T-helper 2 cell treated with Interferon-gamma antibody and Interleukin-4, amounts not matched to agents 5 μg/mL and 100 μg/mL, for 36 hours (primary cell): ENCODE data around the gene BOLA3.
"Not testable (repeated sequence)": the region's sequence is repeated elsewhere in the genome, so short reads cannot be mapped to it uniquely, and the experiment has no call there.

Source experiments
- DNase-seq: peaks from one replicate; pipeline ENCODE4 v3.0.0; 2021; ENCODE audit warnings: low spot score
- H3K27ac Mint-ChIP-seq: one replicate; pipeline ENCODE4 v1.8.0; 2021; ENCODE audit warnings: mild to moderate bottlenecking, mixed read lengths
- H3K27me3 Mint-ChIP-seq: one replicate; pipeline ENCODE4 v1.8.0; 2021; ENCODE audit warnings: low read depth, mixed read lengths
- H3K36me3 Mint-ChIP-seq: one replicate; pipeline ENCODE4 v1.8.0; 2021; ENCODE audit warnings: low read depth, mixed read lengths
- H3K4me1 Mint-ChIP-seq: one replicate; pipeline ENCODE4 v1.8.0; 2021; ENCODE audit warnings: low read depth, mixed read lengths
- H3K4me3 Mint-ChIP-seq: one replicate; pipeline ENCODE4 v1.8.0; 2022; ENCODE audit warnings: mild to moderate bottlenecking, moderate library complexity, mixed read lengths
- H3K9me3 Mint-ChIP-seq: one replicate; pipeline ENCODE4 v1.8.0; 2021; ENCODE audit warnings: mixed read lengths

Gene BOLA3, protein sequence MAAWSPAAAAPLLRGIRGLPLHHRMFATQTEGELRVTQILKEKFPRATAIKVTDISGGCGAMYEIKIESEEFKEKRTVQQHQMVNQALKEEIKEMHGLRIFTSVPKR

DNA sequence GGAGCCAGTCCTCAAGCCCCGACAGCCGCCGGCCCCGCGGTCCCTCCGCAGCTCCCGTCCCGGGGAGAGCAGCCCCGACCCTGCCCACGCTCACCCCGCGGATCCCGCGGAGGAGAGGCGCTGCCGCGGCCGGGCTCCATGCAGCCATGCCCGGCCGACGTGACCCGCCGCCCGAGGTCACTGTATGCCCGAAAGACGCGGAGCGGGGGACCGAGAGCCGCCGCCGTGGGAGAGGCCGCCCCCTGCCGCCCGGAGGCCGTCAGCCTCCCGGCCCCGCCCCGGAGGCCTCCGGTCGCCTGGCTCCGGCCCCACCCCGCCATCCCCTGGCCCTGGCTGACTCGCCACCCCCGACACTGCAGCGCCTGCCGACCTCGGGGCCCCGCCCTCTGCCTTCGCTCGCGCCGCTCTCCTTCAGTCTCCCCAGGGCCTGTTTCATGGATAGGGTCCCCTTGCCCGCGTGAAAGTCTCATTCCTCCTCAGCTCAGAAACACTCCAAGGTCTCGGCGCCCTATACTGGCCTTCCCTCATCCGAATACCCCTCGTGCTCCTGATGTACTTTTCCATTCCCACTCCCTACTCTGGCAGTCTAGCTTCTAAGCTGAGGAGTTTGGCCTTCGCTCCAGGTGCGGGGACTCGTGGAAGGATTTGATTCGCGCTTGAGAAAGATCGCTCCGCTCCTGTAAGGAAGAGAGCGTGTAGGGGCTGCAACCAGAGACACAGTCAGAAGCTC, at the start of gene BOLA3:
Gene BOLA3, minus strand, starts transcription at position 186 of the 730 bp plus-strand sequence. Its CDS starts 38 bp downstream, at position 148.
- peak; percentile 90 for DNase-seq
- Mint-ChIP-seq H3K36me3 (peaks cover 15% of the 10 kb centered on the region), H3K27me3 (no peaks in the 10 kb centered on the region), H3K4me1 (no peaks in the 10 kb centered on the region), H3K4me3 (no peak within 1 kb of the TSS), H3K9me3 (no peaks in the 10 kb centered on the region), H3K27ac (no peak within 1 kb of the TSS)

DNA sequence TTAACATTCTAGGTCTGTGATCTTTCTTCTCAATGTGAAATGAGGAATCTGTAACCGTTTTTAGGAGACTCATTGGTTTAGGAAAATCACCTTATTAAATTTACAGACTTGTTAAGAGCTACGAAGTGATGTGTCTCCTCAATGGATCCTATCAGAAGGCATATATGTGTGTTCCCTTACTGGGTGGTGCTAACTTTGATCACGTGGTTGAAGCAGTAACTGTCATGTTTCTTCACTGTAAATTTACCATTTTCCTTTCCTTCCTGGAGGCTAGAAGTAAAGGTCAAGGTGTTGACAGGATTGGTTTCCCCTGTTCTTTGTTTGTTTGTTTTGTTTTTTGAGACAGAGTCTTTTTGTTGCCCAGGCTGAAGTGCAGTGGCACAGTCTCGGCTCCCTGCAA, 49.3 kb upstream of the BOLA3 start:
- Mint-ChIP-seq H3K36me3 (peaks cover 24% of the 10 kb centered on the region), H3K27me3 (peaks cover 2% of the 10 kb centered on the region), H3K4me3 (peak overlapping the region; percentile 26), H3K9me3 (no peaks in the 10 kb centered on the region), H3K27ac (no peak overlapping the region), H3K4me1 (peaks cover 39% of the 10 kb centered on the region)
- DNase-seq = no peak

DNA sequence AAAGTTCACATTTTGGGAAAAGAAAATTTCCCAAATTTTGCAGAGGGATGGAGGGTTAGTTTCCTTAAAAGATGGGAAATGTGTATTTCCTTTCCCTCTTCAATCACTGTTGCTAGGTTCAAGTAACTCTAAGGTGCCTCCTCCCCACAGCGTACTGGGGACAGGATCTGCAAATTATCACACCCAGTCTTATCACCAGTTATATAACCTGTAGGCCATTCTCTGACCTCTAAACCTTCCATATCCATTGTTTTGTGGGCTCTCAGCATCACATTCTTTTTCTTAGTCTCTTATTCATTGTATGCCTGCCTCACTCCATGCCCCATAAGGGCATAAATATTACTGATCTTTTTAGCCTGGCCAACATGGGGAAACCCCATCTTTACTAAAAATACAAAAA, 47.1 kb upstream of the BOLA3 start:
- no peak overlapping the region for H3K4me3 Mint-ChIP-seq
- no peak overlapping the region for H3K27ac Mint-ChIP-seq

DNA sequence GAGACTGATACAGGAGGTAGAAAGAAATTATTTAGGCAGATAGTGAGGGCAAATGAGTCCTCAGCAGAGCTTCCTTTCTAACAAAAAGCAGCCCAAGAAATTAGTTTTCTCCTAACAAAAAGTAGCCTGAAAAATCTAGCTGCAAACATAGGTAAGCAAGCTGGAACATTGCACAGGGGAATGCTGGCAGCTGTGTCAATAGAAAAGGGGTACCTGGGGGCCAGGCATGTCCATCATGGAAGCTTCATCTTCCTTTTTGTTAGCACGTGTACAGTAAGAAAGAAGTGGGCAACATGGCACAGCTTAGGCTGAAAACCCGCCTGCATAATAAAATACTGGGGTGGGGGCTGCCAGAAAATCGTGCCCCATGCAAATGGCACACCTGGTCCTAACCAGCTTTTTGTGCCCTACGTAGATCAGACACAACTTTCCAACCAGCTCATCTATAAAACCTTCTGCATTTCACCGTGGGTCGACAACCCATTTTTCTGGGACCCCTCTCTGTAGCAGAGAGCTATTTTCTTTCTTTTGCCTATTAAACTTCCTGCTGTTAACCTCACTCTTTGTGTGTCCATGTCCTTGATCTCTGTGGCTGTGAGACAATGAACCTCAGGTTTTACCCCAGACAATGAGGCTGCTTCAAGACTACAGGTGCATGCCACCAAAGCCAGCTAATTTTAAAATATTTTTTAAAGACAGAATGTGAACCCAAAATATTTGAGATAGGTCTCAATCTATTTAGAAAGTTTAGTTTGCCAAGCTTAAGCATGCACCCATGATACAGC, 44.1 kb upstream of the BOLA3 start:
- no peak overlapping the region for H3K4me3 Mint-ChIP-seq
- no peaks in the 10 kb centered on the region for H3K9me3 Mint-ChIP-seq
- no peak for DNase-seq
- H3K36me3 Mint-ChIP-seq = no peaks in the 10 kb centered on the region
- H3K27me3 Mint-ChIP-seq = no peaks in the 10 kb centered on the region
- peaks cover 10% of the 10 kb centered on the region for H3K4me1 Mint-ChIP-seq
- H3K27ac Mint-ChIP-seq = no peak overlapping the region

More for the DNA sequence above, 47.1 kb upstream of the BOLA3 start:
- DNase-seq = no peak
- H3K36me3 Mint-ChIP-seq = peaks cover 10% of the 10 kb centered on the region
- peaks cover 2% of the 10 kb centered on the region for H3K27me3 Mint-ChIP-seq
- no peaks in the 10 kb centered on the region for H3K9me3 Mint-ChIP-seq
- H3K4me1 Mint-ChIP-seq = peaks cover 26% of the 10 kb centered on the region

DNA sequence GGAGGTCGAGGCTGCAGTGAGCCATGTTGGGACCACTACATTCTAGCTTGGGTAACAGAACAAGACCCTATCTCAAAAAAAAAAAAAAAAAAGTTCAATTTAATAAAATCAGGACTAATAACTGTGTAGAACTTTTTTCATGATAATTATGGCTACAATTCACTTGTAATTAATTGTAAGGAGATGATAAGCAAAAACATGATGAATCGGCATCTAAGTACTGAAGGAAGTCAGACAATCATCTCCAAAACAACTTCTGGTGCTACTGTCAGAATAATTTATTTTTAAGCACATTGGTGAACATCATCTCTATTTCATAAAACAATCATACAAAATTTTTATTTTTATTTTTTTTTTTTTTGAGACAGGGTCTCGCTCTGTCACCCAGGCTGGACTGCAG, 41.0 kb upstream of the BOLA3 start:
- no peak overlapping the region for H3K4me3 Mint-ChIP-seq
- H3K27ac Mint-ChIP-seq = no peak overlapping the region
- peaks cover 1% of the 10 kb centered on the region for H3K36me3 Mint-ChIP-seq
- DNase-seq = no peak
- H3K9me3 Mint-ChIP-seq = no peaks in the 10 kb centered on the region
- H3K27me3 Mint-ChIP-seq = no peaks in the 10 kb centered on the region
- H3K4me1 Mint-ChIP-seq = peaks cover 19% of the 10 kb centered on the region

DNA sequence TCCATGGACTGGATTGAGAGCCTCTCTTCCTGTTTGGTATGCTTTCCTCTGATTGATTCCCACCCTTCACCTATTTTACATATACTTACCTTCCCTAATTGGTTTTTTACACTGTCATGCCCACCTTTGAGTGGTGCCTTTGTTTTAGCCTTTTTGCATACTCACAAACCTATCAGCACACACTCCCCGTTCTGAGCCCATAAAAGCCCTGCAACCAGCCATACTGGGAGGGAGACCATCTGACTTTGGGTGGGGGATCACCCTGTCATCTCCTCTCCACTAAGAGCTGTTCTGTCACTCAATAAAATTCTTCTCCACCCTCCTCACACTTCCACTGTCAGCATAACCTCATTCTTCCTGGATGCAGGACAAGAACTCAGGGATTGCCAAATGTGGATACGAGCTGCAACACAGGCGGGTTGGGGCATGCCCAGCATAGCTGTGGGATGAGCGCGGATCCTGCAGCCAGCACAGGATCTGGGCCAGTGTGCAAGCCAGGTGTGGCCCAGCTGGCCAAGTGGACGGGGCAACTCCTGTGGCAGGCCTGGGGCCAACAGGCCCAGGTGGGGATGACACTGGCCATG, 40.4 kb upstream of the BOLA3 start:
- Mint-ChIP-seq H3K36me3 (peaks cover 1% of the 10 kb centered on the region), H3K9me3 (no peaks in the 10 kb centered on the region), H3K4me1 (peaks cover 19% of the 10 kb centered on the region), H3K4me3 (no peak overlapping the region), H3K27me3 (no peaks in the 10 kb centered on the region), H3K27ac (no peak overlapping the region)
- DNase-seq = no peak

DNA sequence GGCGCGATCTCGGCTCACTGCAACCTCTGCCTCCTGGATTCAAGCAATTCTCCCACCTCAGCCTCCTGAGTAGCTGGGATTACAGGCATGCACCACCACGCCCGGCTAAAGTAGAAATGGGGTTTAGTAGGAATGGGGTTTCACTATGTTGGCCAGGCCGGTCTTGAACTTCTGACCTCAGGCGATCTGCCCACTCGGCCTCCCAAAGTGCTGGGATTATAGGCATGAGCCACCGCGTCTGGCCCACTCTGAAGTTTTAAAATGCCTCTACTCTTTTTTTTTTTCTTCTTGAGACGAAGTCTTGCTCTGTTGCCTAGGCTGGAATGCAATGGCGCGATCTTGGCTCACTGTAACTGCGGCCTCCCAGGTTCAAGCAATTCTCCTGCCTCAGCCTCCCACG, 39.0 kb upstream of the BOLA3 start:
- H3K4me1 Mint-ChIP-seq = peaks cover 24% of the 10 kb centered on the region
- not testable (repeated sequence) for H3K4me3 Mint-ChIP-seq, DNase-seq, H3K27ac Mint-ChIP-seq, H3K9me3 Mint-ChIP-seq, H3K27me3 Mint-ChIP-seq, H3K36me3 Mint-ChIP-seq

DNA sequence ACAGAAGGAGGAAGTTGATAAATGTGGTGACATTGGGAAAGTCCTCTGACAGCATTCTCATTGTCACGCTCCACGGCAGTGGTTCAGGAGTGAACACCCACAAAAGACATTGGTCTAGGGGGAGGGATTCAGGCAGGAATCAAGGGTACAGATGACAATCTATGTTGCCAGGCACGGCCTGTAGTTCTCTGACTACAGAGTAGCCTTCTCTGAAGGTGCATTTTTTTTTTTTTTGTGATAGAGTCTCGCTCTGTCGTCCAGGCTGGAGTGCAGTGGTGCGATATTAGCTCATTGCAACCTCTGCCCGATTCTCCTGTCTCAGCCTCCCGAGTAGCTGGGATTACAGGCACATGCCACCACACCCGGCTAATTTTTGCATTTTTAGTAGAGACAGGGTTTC, 38.3 kb upstream of the BOLA3 start:
- H3K27me3 Mint-ChIP-seq = no peaks in the 10 kb centered on the region
- no peaks in the 10 kb centered on the region for H3K9me3 Mint-ChIP-seq
- DNase-seq = peak; percentile 75
- H3K36me3 Mint-ChIP-seq = peaks cover 1% of the 10 kb centered on the region
- peak overlapping the region; percentile 83 for H3K27ac Mint-ChIP-seq
- H3K4me1 Mint-ChIP-seq = peaks cover 28% of the 10 kb centered on the region
- H3K4me3 Mint-ChIP-seq = peak overlapping the region; percentile 36

DNA sequence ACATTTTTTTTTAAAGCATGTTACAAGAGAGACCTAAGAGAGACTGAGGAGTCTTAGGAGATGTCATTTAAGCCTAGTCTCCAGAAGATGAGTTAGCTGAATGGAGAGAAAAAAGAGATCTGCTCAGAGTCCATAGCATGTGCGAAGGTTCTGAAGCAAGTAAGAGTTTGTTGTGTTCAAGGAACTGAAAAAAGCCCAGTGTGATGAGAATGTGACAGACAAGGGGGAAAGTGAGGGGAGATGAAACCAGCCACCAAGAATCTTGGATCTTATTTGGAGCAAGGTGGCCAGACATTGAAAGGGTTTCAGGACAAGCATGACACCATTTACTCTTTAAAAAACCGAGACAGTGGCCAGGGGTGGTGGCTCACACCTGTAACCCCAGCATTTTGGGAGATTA, 36.2 kb upstream of the BOLA3 start:
- H3K4me3 Mint-ChIP-seq = no peak overlapping the region
- H3K4me1 Mint-ChIP-seq = peaks cover 24% of the 10 kb centered on the region

DNA sequence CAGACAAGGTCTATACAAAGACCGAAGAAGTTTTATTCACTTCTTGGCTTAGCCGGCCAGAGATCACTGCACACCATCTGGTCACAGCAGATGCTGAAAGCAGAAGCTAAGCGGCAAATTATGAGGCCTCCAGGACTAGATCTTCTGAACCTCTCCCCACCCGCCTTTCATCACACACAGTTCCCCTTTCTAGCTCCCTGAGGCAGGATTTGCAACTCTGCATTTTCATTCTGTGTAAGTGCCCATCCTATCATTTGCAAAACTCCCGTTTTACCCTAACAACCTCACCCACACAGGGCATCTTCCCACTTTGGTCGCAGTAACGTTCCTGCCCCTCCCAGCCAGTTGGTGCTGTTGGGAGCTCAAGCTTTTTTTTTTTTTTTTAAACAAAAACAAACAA, 34.0 kb upstream of the BOLA3 start:
- H3K4me3 Mint-ChIP-seq = peak overlapping the region; percentile 43
- DNase-seq = no peak
- peak overlapping the region; percentile 39 for H3K27ac Mint-ChIP-seq
- H3K27me3 Mint-ChIP-seq = no peaks in the 10 kb centered on the region
- peaks cover 28% of the 10 kb centered on the region for H3K4me1 Mint-ChIP-seq
- H3K9me3 Mint-ChIP-seq = no peaks in the 10 kb centered on the region
- peaks cover 7% of the 10 kb centered on the region for H3K36me3 Mint-ChIP-seq

More for the DNA sequence above, 36.2 kb upstream of the BOLA3 start:
- DNase-seq = no peak
- Mint-ChIP-seq H3K36me3 (peaks cover 1% of the 10 kb centered on the region), H3K27me3 (no peaks in the 10 kb centered on the region), H3K9me3 (no peaks in the 10 kb centered on the region), H3K27ac (peak overlapping the region; percentile 49)

DNA sequence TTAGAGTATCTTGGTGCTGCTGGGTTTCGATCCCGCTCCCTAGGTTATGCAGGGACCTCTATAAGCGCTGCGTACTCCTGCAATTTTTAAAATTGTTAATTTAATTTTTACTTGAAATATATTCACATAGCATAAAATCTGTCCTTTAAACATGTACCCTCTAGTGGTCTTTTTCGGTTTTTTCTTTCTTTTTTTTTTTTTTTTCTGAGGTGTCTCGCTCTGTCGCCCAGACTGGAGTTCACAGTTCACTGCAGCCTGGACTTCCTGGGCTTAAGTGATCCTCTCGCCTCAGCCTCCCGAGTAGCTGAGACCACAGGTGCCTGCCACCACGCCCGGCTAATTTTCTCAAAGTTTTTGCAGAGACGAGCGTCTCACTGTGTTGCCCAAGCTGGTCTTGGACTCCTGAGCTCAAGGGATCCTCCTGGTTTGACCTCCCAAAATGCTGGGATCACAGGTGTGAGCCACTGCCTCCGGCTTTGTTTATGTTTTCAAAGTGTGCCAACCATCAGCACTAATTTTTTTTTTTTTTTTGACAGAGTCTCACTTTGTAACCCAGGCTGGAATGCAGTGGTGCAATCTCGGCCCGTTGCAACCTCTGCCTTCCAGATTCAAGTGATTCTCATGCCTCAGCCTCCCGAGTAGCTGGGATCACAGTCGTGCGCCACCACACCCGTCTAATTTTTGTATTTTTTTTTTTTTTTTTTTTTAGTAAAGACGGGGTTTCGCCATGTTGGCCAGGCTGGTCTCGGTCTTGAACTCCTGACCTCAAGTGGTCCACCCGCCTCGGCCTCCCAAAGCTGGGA, 31.6 kb upstream of the BOLA3 start:
- H3K27ac Mint-ChIP-seq = peak overlapping the region; percentile 83
- no peaks in the 10 kb centered on the region for H3K9me3 Mint-ChIP-seq
- H3K4me3 Mint-ChIP-seq = peak overlapping the region; percentile 89

DNA sequence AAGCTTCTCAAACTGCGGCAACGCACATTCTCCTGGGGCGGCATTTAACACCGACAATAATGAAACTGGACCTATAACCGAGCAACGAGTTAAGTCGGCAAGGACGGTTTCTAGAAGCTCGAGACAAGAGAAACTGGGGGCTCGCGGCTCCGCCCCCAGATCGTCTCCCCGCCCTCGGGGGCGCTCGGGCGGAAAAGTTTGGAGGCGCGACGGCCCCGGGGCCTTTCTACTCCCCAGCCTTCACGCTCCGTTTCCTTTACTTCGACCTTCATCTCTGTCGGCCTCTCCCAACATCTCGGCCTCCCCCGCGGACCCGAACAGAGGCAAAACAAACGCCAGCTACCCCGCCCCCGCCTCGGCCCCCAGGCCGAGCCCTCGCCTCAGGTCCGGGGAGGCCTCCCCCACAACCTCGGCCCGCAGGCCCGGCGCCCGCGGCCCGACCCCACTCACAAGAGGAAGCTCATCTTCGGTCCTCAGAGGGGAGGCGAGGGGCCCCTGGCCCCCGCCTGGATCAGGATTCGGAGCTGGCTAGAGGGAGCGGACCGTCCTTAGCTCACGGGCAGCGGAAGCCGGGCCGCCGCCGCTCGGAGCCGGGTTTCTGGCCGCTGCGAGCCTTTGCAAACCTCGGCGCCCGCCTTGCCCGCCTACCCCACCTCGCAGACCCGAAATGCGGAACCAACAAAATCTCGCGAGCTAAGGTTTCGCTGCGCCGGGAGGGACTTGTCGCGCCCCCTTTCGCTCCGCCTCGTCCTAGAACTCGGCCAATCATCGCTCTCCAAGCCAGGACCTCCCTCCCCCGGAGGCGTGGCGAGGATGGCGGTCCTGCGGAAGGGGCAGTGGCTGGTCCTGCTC, 30.7 kb upstream of the BOLA3 start, which contains the start of gene MOB1A:
Gene MOB1A, minus strand, starts transcription at position 669 of the 852 bp plus-strand sequence. Its CDS starts 205 bp downstream, at position 464.
- peak; percentile 97 for DNase-seq
- peaks cover 26% of the 10 kb centered on the region for H3K36me3 Mint-ChIP-seq
- H3K9me3 Mint-ChIP-seq = no peaks in the 10 kb centered on the region
- peak within 1 kb of the TSS; percentile 89 for H3K4me3 Mint-ChIP-seq
- no peaks in the 10 kb centered on the region for H3K27me3 Mint-ChIP-seq
- H3K27ac Mint-ChIP-seq = peak within 1 kb of the TSS; percentile 83
- H3K4me1 Mint-ChIP-seq = peaks cover 39% of the 10 kb centered on the region

More for the DNA sequence above, 31.6 kb upstream of the BOLA3 start:
- no peaks in the 10 kb centered on the region for H3K27me3 Mint-ChIP-seq
- peaks cover 23% of the 10 kb centered on the region for H3K36me3 Mint-ChIP-seq
- H3K4me1 Mint-ChIP-seq = peaks cover 42% of the 10 kb centered on the region
- DNase-seq = no peak
